Uterus (tissue), 2 donors: Measurements from ENCODE around the gene ATP6V0A4.

Source experiments
- POLR2A ChIP-seq, 2 donors: fragments of 450-650 bp; IDR thresholded peaks; one replicate each; pipeline ENCODE4 v1.6.1; 2016; ENCODE audit warnings: antibody characterized with exemption in 2 of 2, mild to moderate bottlenecking in 1 of 2, moderate library complexity in 1 of 2
- TF ChIP-seq, protein P1 (sequence below), 4 experiments: fragments of 200-600 bp in 2 of 4; fragments of 450-650 bp in 2 of 4; sonication (generic) in 2 of 4; IDR thresholded peaks; one replicate each; pipeline ENCODE4 v1.5.1; 2016 to 2019; ENCODE audit warnings: antibody characterized with exemption in 4 of 4, mild to moderate bottlenecking in 2 of 4, moderate library complexity in 1 of 4

DNA sequence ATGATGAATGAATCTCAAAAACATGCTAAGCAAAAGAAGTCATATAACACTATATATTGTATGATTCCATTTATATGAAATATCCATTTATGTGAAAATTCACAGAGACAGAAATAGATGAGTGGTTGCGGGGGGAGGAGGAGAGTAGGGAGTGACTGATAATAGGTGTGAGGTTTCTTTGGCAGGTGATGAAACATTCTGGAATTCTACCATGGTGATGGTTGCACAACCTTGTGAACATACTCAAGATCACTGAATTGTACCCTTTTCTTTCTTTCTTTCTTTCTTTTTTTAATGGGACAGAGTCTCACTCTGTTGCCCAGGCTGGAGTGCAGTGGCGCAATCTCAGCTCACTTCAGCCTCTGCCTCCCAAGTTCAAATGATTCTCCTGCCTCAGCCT, 107.5 kb downstream of the ATP6V0A4 start:
- TF ChIP-seq, protein P1, sequence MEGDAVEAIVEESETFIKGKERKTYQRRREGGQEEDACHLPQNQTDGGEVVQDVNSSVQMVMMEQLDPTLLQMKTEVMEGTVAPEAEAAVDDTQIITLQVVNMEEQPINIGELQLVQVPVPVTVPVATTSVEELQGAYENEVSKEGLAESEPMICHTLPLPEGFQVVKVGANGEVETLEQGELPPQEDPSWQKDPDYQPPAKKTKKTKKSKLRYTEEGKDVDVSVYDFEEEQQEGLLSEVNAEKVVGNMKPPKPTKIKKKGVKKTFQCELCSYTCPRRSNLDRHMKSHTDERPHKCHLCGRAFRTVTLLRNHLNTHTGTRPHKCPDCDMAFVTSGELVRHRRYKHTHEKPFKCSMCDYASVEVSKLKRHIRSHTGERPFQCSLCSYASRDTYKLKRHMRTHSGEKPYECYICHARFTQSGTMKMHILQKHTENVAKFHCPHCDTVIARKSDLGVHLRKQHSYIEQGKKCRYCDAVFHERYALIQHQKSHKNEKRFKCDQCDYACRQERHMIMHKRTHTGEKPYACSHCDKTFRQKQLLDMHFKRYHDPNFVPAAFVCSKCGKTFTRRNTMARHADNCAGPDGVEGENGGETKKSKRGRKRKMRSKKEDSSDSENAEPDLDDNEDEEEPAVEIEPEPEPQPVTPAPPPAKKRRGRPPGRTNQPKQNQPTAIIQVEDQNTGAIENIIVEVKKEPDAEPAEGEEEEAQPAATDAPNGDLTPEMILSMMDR (IDR thresholded peaks at IDR 0.05): no peak
- no peak for TF ChIP-seq POLR2A (IDR thresholded peaks at IDR 0.05)
